ENCODE measurements around the gene TSPAN31.
"Not testable (repeated sequence)": the region's sequence is repeated elsewhere in the genome, so short reads cannot be mapped to it uniquely, and the experiment has no call there.

TSPAN31 gene

GRCh38 chr12:57744777-57745484 is at the start of gene TSPAN31:
Gene TSPAN31, plus strand, starts transcription at chr12:57745039. Its CDS starts 116 bp downstream, at chr12:57745155.
- peak; percentile 82 for DNase-seq (ENCODE audit: low read depth in 2 of 2)

GRCh38 chr12:57695770-57696432 is 48.9 kb upstream of the TSPAN31 start:
- DNase-seq (ENCODE audit: low read depth in 2 of 2): no peak

- DNase-seq (ENCODE audit: low read depth in 2 of 2): no peak
Measured at GRCh38 chr12:57697076-57697475, 47.8 kb upstream of the TSPAN31 start.

- no peak for DNase-seq (ENCODE audit: low read depth in 2 of 2)
Measured at GRCh38 chr12:57698414-57698813, 46.4 kb upstream of the TSPAN31 start.

- DNase-seq (ENCODE audit: low read depth in 2 of 2): no peak
Measured at GRCh38 chr12:57700317-57700716, 44.5 kb upstream of the TSPAN31 start.

- DNase-seq (ENCODE audit: low read depth in 2 of 2): no peak
Measured at GRCh38 chr12:57707250-57707649, 37.6 kb upstream of the TSPAN31 start.

- no peak for DNase-seq (ENCODE audit: low read depth in 2 of 2)
Measured at GRCh38 chr12:57708296-57708695, 36.5 kb upstream of the TSPAN31 start.

GRCh38 chr12:57712701-57713100 is 32.1 kb upstream of the TSPAN31 start:
- no peak for DNase-seq (ENCODE audit: low read depth in 2 of 2)

- DNase-seq (ENCODE audit: low read depth in 2 of 2): no peak
Measured at GRCh38 chr12:57713209-57713608, 31.6 kb upstream of the TSPAN31 start.

- DNase-seq (ENCODE audit: low read depth in 2 of 2): not testable (repeated sequence)
Measured at GRCh38 chr12:57715036-57715748, 29.6 kb upstream of the TSPAN31 start.

GRCh38 chr12:57715786-57716185 is 29.1 kb upstream of the TSPAN31 start:
- no peak for DNase-seq (ENCODE audit: low read depth in 2 of 2)

- no peak for DNase-seq (ENCODE audit: low read depth in 2 of 2)
Measured at GRCh38 chr12:57716305-57716704, 28.5 kb upstream of the TSPAN31 start.

- DNase-seq (ENCODE audit: low read depth in 2 of 2): no peak
Measured at GRCh38 chr12:57717131-57717530, 27.7 kb upstream of the TSPAN31 start.

GRCh38 chr12:57717846-57718640 is 26.8 kb upstream of the TSPAN31 start:
- no peak for DNase-seq (ENCODE audit: low read depth in 2 of 2)

- DNase-seq (ENCODE audit: low read depth in 2 of 2): no peak
Measured at GRCh38 chr12:57718641-57719528, 26.0 kb upstream of the TSPAN31 start.

- no peak for DNase-seq (ENCODE audit: low read depth in 2 of 2)
Measured at GRCh38 chr12:57719777-57720605, 24.8 kb upstream of the TSPAN31 start.

- no peak for DNase-seq (ENCODE audit: low read depth in 2 of 2)
Measured at GRCh38 chr12:57720606-57721595, 23.9 kb upstream of the TSPAN31 start.

- not testable (repeated sequence) for DNase-seq (ENCODE audit: low read depth in 2 of 2)
Measured at GRCh38 chr12:57721846-57722608, 22.8 kb upstream of the TSPAN31 start.
